ENCODE measurements around the gene STX5.
"Not testable (repeated sequence)": the region's sequence is repeated elsewhere in the genome, so short reads cannot be mapped to it uniquely, and the experiment has no call there.

Gene STX5

DNA sequence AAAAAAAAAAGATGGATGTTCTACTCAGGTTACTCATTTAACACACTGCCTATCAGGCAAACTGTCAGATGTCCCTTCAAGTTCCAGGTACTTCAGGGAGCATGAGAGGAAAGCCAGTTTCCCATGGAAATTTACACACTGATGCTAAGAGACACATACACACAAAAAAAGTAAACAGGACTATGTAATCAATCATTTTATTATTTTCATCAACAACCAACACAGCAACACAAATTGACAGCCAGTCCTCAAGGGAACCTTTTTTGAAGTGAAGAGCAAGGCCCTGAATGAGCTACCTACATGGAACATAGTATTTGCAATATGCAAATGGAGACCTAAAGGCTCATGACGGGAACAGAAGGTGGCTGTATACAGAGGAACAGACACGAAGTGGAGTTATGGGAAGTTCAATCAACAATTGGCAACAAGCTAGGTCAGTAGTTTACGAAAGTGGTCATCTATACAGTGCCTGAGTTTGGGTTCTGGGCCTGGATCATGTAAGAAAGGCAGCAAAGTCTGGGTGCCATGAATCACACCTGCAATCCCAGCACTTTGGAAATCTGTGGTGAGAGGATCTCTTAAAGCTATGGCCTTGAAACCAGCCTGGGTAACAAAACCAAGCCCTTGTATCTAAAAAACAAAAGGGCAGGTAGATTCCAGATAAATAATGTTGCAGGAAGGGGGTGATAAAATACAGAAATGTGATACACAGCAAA, 20.1 kb upstream of the STX5 start:
- H3K9ac ChIP-seq (ENCODE audit: low read length) = no peak overlapping the region
- no peak overlapping the region for H3K27ac ChIP-seq (ENCODE audit: low read depth, low read length)
- H3K27me3 ChIP-seq (ENCODE audit: control insufficient read depth in 1 of 2, insufficient read depth in 2 of 2, low read length in 2 of 2) = no peaks in the 10 kb centered on the region
- peaks cover 28% of the 10 kb centered on the region for H3K4me1 ChIP-seq (ENCODE audit: insufficient read depth, low read length)
- H3K36me3 ChIP-seq (ENCODE audit: insufficient read depth, low read length) = peaks cover 37% of the 10 kb centered on the region
- H3K9me3 ChIP-seq (ENCODE audit: low read length) = no peaks in the 10 kb centered on the region
- no peak overlapping the region for H3K4me3 ChIP-seq (ENCODE audit: low read depth in 1 of 2, low read length in 2 of 2)

DNA sequence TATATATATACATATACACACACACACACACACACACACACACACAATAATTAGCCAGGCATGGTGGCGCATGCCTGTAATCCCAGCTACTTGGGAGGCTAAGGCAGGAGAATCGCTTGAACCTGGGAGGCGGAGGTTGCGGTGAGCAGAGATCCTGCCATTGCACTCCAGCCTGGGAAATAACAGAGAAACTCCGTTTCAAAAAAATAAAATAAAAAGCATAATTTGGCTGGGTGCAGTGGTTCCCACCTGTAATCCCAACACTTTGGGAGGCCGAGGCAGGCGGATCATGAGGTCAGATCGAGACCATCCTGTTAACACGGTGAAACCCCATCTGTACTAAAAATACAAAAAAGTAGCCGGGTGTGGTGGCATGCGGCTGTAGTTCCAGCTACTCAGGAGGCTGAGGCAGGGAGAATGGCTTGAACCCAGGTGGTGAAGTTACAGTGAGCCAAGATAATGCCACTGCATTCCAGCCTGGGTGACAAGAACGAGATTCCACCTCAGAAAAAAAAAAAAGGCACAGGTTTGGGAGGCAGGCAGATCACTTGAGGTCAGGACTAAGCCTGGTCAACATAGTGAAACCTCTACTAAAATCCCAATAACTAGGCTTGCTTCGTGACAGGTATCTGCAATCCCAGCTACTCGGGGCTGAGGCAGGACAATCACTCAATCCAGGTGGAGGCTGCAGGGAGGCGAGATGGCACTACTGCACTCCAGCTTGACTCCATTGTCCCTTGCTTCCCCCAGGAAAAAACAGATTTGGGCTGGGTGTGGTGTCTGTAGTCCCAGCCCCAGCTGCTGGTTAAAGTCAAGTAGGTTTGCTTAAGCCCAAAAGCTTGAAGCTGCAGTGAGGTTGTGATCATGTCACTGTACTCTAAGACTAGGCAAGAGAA, 19.3 kb upstream of the STX5 start:
- Histone ChIP-seq H3K27ac (ENCODE audit: low read depth, low read length) (no peak overlapping the region), H3K9ac (ENCODE audit: low read length) (no peak overlapping the region), H3K36me3 (ENCODE audit: insufficient read depth, low read length) (peaks cover 37% of the 10 kb centered on the region), H3K9me3 (ENCODE audit: low read length) (no peaks in the 10 kb centered on the region), H3K4me3 (ENCODE audit: low read depth in 1 of 2, low read length in 2 of 2) (no peak overlapping the region), H3K27me3 (ENCODE audit: control insufficient read depth in 1 of 2, insufficient read depth in 2 of 2, low read length in 2 of 2) (no peaks in the 10 kb centered on the region), H3K4me1 (ENCODE audit: insufficient read depth, low read length) (peaks cover 22% of the 10 kb centered on the region)

DNA sequence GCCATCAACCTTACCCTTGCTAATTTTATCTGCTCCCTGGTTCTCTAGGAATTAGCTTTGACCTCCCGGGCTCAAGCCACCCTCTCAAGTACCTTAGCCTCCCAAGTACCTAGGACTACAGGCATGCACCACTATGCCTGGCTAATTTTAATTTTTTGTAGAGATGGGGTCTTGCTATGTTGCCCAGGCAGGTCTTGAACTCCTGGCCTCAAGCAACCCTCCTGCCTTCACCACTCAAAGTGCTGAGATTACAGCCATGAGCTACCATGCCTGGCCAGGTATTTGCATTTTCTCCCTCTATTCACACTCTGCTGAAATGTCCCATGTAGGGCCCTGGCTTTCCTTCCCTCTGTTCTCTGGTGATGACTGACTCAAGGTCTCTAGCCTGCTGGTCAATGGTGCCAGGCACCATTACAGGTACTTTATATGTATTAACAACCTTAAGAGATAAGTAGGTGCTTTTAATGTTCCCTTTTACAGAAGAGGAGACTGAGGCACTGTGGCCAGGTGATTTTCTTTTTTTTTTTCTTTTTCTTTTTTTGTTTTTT, 16.0 kb upstream of the STX5 start:
- no peaks in the 10 kb centered on the region for H3K27me3 ChIP-seq (ENCODE audit: control insufficient read depth in 1 of 2, insufficient read depth in 2 of 2, low read length in 2 of 2)
- no peak overlapping the region for H3K27ac ChIP-seq (ENCODE audit: low read depth, low read length)
- no peak overlapping the region for H3K9ac ChIP-seq (ENCODE audit: low read length)
- H3K9me3 ChIP-seq (ENCODE audit: low read length) = no peaks in the 10 kb centered on the region
- peaks cover 18% of the 10 kb centered on the region for H3K36me3 ChIP-seq (ENCODE audit: insufficient read depth, low read length)
- H3K4me1 ChIP-seq (ENCODE audit: insufficient read depth, low read length) = peaks cover under 1% of the 10 kb centered on the region
- H3K4me3 ChIP-seq (ENCODE audit: low read depth in 1 of 2, low read length in 2 of 2) = no peak overlapping the region

DNA sequence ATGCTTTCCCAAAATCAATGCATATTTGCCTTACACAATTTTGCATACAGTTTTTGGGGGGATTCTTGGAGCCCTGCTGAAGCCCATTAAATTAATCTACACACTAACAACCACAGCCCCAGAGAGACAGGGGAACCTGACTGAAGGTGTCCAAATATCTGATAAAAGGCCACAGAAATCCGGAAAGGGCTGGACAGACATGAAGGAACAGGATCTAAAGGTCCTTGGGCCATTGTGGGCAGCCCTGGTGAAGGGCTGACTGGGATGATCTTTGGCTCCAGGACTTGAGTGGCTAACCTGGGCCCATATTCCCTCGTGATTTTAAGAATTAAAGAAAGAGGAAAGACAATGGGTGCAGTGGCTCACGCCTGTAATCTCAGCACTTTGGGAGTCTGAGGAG, 14.3 kb upstream of the STX5 start:
- Histone ChIP-seq H3K9ac (ENCODE audit: low read length) (no peak overlapping the region), H3K36me3 (ENCODE audit: insufficient read depth, low read length) (peaks cover 2% of the 10 kb centered on the region), H3K4me3 (ENCODE audit: low read depth in 1 of 2, low read length in 2 of 2) (no peak overlapping the region), H3K27ac (ENCODE audit: low read depth, low read length) (no peak overlapping the region), H3K27me3 (ENCODE audit: control insufficient read depth in 1 of 2, insufficient read depth in 2 of 2, low read length in 2 of 2) (no peaks in the 10 kb centered on the region), H3K9me3 (ENCODE audit: low read length) (no peaks in the 10 kb centered on the region), H3K4me1 (ENCODE audit: insufficient read depth, low read length) (peaks cover 5% of the 10 kb centered on the region)

DNA sequence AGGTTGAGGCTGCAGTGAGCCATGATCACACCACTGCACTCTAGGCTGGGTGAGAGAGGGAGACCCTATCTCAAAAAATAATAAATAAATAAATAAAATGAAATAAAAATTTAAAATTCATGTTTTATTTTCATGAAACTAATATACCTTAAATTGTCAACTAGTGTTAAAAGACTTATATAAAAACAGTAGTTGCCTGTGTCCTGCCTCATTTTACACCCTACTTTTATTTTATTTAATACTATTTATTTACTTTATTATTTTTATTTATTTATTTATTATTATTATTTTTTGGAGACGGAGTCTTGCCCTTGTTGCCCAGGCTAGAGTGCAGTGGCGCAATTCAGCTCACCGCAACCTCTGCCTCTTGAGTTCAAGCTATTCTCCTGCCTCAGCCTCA, 12.3 kb upstream of the STX5 start:
- Histone ChIP-seq H3K9me3 (ENCODE audit: low read length) (no peaks in the 10 kb centered on the region), H3K36me3 (ENCODE audit: insufficient read depth, low read length) (no peaks in the 10 kb centered on the region), H3K4me1 (ENCODE audit: insufficient read depth, low read length) (peaks cover 5% of the 10 kb centered on the region), H3K27ac (ENCODE audit: low read depth, low read length) (no peak overlapping the region), H3K4me3 (ENCODE audit: low read depth in 1 of 2, low read length in 2 of 2) (no peak overlapping the region), H3K27me3 (ENCODE audit: control insufficient read depth in 1 of 2, insufficient read depth in 2 of 2, low read length in 2 of 2) (no peaks in the 10 kb centered on the region), H3K9ac (ENCODE audit: low read length) (no peak overlapping the region)

DNA sequence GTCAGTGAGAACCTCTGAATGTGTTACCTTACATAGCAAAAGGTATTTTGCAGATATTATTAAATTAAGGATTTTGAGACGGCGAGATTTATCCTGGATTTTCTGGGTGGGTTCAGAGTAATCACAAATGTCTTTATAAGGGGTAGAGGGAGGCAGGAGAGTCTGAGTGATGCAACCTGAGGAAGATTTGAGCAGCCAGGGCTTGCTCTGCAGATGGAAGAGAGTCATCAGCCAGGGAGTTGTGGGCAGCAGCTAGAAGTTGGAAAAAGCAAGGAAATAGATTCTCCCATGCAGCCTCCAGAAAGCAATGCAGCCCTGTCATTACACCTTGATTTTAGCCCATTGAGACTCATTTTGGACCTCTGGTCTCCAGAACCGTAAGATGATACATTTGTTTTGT, 11.6 kb upstream of the STX5 start:
- Histone ChIP-seq H3K27ac (ENCODE audit: low read depth, low read length) (no peak overlapping the region), H3K36me3 (ENCODE audit: insufficient read depth, low read length) (no peaks in the 10 kb centered on the region), H3K4me1 (ENCODE audit: insufficient read depth, low read length) (peaks cover 5% of the 10 kb centered on the region), H3K9ac (ENCODE audit: low read length) (no peak overlapping the region), H3K9me3 (ENCODE audit: low read length) (no peaks in the 10 kb centered on the region), H3K27me3 (ENCODE audit: control insufficient read depth in 1 of 2, insufficient read depth in 2 of 2, low read length in 2 of 2) (no peaks in the 10 kb centered on the region), H3K4me3 (ENCODE audit: low read depth in 1 of 2, low read length in 2 of 2) (no peak overlapping the region)

DNA sequence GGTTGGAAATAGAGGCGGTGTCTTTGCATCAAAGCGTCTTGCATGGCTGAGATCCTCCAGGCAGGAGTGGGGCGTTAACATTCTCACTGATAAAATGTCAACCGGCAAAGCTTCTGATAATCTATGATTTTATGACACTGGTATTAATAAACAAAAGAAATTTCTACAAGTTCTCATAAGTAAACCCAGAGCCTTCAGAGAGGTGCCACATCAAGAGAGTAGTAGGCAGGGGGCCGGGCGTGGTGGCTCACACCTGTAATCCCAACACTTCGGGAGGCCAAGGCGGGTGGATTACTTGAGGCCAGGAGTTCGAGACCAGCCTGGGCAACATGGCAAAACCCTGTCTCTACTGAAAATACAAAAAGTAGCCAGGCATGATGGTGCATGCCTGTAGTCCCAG, 11.0 kb upstream of the STX5 start:
- H3K4me1 ChIP-seq (ENCODE audit: insufficient read depth, low read length); H3K36me3 ChIP-seq (ENCODE audit: insufficient read depth, low read length); H3K9me3 ChIP-seq (ENCODE audit: low read length); H3K4me3 ChIP-seq (ENCODE audit: low read depth in 1 of 2, low read length in 2 of 2); H3K27me3 ChIP-seq (ENCODE audit: control insufficient read depth in 1 of 2, insufficient read depth in 2 of 2, low read length in 2 of 2): not testable (repeated sequence)
- Histone ChIP-seq H3K9ac (ENCODE audit: low read length) (peak overlapping the region; percentile 85), H3K27ac (ENCODE audit: low read depth, low read length) (peak overlapping the region; percentile 88)

DNA sequence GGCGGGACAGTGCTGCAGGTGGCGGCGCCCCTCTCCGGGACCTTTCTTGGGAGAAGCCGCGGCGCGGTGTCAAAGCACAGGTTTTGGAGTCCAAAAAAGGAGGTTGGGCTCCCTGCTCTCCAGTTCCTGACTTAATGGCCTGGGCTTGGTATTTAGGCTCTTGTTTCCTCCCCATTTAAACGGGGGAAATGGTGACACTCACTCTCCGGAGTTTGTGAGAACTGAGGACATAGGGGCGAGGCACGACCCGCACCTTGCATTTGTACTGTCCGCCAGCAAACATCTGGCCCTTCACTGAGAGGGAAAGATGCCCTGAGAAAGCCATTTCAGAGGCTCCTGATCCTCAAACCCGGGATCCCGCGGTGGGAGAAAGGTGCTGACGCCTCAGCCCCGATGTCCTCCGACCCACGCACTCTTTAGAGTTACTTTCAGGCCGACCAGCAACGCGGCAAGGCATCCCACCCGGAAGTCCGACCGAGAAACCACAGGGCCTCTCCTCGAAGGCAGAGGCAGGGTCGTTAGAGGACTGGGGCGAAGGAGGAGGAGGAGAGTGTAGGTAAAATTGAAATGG, 10.4 kb upstream of the STX5 start:
- no peaks in the 10 kb centered on the region for H3K9me3 ChIP-seq (ENCODE audit: low read length)
- peaks cover 5% of the 10 kb centered on the region for H3K4me1 ChIP-seq (ENCODE audit: insufficient read depth, low read length)
- peak overlapping the region; percentile 85 for H3K9ac ChIP-seq (ENCODE audit: low read length)
- H3K4me3 ChIP-seq (ENCODE audit: low read depth in 1 of 2, low read length in 2 of 2) = peak overlapping the region; percentile 34 to 63
- H3K36me3 ChIP-seq (ENCODE audit: insufficient read depth, low read length) = no peaks in the 10 kb centered on the region
- H3K27ac ChIP-seq (ENCODE audit: low read depth, low read length) = peak overlapping the region; percentile 88
- no peaks in the 10 kb centered on the region for H3K27me3 ChIP-seq (ENCODE audit: control insufficient read depth in 1 of 2, insufficient read depth in 2 of 2, low read length in 2 of 2)

DNA sequence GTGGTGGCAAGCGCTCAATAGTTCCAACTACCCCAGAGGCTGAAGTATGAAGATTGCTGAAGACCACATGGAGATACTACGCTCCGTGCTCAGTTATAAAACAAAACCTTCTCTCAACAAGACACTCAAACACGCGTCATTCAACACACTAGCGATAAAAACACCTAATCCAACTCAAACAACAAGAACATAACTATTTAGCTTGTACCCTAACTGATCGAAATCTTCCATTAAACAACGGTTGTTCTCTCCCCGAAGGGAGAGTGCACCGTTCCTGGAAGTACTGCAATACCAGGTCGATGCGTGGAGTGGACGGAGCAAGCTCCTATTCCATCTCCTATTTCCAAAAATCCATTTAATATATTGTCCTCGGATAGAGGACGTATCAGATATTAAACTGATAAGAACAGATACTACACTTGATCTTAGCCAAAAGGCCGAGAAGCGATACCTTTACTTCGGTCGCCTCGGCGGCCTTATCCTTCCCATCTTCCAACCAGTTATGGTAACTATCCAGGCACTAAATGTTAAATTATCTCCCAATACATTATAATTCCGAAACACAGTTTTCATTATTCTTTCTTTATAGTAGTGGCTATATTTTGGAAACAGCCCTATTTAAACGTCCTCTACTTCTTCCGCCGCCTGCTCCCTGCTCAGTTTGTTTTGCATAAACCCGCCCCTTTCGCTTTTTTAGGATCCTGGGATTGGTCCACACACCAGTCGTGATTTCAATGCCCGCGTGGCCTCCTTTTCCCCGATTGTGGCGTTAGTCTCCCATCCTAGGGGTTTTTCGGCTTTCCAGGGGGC, 9.7 kb upstream of the STX5 start:
- no peaks in the 10 kb centered on the region for H3K9me3 ChIP-seq (ENCODE audit: low read length)
- peaks cover 5% of the 10 kb centered on the region for H3K4me1 ChIP-seq (ENCODE audit: insufficient read depth, low read length)
- no peaks in the 10 kb centered on the region for H3K27me3 ChIP-seq (ENCODE audit: control insufficient read depth in 1 of 2, insufficient read depth in 2 of 2, low read length in 2 of 2)
- peak overlapping the region; percentile 100 for H3K27ac ChIP-seq (ENCODE audit: low read depth, low read length)
- H3K36me3 ChIP-seq (ENCODE audit: insufficient read depth, low read length) = peaks cover 3% of the 10 kb centered on the region
- peak overlapping the region; percentile 34 to 90 for H3K4me3 ChIP-seq (ENCODE audit: low read depth in 1 of 2, low read length in 2 of 2)
- peak overlapping the region; percentile 85 for H3K9ac ChIP-seq (ENCODE audit: low read length)

DNA sequence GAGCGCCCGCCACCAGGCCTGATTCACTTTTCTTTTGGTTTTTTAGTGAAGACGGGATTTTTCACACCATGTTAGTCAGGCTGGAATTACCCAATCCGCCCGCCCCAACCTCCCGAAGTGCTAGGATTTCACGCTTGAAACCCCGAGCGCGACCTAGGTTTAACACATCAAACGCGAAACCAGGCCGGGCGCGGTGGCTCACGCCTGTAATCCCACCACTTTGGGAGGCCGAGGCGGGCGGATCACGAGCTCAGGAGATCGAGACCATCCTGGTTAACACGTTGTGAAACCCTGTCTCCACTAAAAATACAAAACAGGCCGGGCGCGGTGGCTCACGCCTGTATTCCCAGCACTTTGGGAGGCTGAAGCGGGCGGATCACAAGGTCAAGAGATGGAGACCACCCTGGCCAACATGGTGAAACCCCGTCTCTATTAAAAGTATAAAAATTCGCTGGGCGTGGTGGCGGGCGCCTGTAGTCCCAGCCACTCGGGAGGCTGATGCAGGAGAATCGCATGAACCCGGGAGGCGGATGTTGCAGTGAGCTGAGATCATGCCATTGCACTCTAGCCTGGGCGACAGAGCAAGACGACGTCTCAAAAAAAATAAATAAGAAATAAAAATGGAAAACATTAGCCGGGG, 9.0 kb upstream of the STX5 start:
- peak overlapping the region; percentile 81 for H3K9ac ChIP-seq (ENCODE audit: low read length)
- not testable (repeated sequence) for H3K9me3 ChIP-seq (ENCODE audit: low read length); H3K4me1 ChIP-seq (ENCODE audit: insufficient read depth, low read length)

More for the DNA sequence above, 9.0 kb upstream of the STX5 start:
- Histone ChIP-seq H3K27ac (ENCODE audit: low read depth, low read length) (peak overlapping the region; percentile 100), H3K4me3 (ENCODE audit: low read depth in 1 of 2, low read length in 2 of 2) (peak overlapping the region; percentile 24 to 90)
- not testable (repeated sequence) for H3K27me3 ChIP-seq (ENCODE audit: control insufficient read depth in 1 of 2, insufficient read depth in 2 of 2, low read length in 2 of 2); H3K36me3 ChIP-seq (ENCODE audit: insufficient read depth, low read length)
